A549 (cell line): Measurements from ENCODE around the gene RDH5.

ENCODE experiments used
- CEBPB ChIP-seq, 2 experiments: fragments of >200 bp in 1 of 2; sonication (Bioruptor Twin) in 1 of 2; formaldehyde crosslinking in 1 of 2; IDR thresholded peaks; 2 replicates each; pipeline ENCODE4 v1.6.1; 2012 to 2016
- EP300 ChIP-seq, 2 experiments: fragments of >200 bp; sonication (Bioruptor Twin); formaldehyde crosslinking; IDR thresholded peaks; 2 replicates in 1 of 2; 3 replicates in 1 of 2; pipeline ENCODE4 v1.6.1; 2016 to 2017
- JUN ChIP-seq, 2 experiments: fragments of >200 bp; sonication (Bioruptor Twin); formaldehyde crosslinking; IDR thresholded peaks; 2 replicates in 1 of 2; 3 replicates in 1 of 2; pipeline ENCODE4 v1.6.1; 2016 to 2017
- RAD21 ChIP-seq, 2 experiments: fragments of >200 bp in 1 of 2; sonication (Bioruptor Twin) in 1 of 2; formaldehyde crosslinking in 1 of 2; IDR thresholded peaks in 1 of 2; conservative IDR thresholded peaks in 1 of 2; 2 replicates in 1 of 2; 3 replicates in 1 of 2; pipeline ENCODE4 v1.6.1; 2012 to 2018; ENCODE audit warnings: inconsistent platforms in 1 of 2
- TF ChIP-seq, protein P1 (sequence below): fragments of >200 bp; sonication (Bioruptor Twin); formaldehyde crosslinking; IDR thresholded peaks from 3 replicates; pipeline ENCODE4 v1.5.1; 2016
- TF ChIP-seq, protein P2 (sequence below): IDR thresholded peaks from 2 replicates; pipeline ENCODE4 v1.6.1; 2012

DNA sequence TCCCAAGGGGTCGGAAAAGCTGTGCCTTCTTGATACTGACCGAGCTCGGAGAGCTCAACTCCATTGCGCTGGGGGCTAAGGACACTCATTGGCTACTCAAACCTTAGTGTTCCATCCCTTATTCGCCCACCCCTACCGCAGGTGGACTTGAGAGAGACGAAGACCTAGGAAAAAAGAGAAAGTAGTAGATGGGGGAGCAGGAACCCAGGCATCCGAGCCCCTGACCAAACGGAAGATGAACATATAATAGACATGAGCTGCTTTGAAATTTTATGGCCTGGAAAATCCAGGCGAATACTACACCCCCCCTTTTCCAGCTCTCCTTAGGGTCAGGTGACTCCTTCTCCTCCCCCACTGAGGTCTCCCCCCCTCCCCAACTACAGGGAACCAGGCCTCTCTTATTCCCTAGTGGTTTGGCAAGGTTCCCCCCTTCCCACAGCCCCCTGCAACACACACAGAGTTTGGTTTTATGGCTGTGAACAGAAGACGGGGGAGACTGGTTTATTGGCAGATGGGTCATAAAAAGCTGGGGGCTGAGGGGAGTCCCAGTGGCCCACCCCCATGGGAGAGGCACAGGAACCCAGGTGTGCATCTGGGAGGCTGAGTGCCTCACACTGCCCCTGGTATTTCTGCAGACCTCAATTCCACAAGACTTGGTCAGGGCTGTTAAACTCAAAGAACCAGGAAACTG lies 24.3 kb downstream of the RDH5 start:
- TF ChIP-seq, protein P1, sequence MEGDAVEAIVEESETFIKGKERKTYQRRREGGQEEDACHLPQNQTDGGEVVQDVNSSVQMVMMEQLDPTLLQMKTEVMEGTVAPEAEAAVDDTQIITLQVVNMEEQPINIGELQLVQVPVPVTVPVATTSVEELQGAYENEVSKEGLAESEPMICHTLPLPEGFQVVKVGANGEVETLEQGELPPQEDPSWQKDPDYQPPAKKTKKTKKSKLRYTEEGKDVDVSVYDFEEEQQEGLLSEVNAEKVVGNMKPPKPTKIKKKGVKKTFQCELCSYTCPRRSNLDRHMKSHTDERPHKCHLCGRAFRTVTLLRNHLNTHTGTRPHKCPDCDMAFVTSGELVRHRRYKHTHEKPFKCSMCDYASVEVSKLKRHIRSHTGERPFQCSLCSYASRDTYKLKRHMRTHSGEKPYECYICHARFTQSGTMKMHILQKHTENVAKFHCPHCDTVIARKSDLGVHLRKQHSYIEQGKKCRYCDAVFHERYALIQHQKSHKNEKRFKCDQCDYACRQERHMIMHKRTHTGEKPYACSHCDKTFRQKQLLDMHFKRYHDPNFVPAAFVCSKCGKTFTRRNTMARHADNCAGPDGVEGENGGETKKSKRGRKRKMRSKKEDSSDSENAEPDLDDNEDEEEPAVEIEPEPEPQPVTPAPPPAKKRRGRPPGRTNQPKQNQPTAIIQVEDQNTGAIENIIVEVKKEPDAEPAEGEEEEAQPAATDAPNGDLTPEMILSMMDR: no peak
- no peak for TF ChIP-seq JUN (IDR thresholded peaks at IDR 0.05)
- TF ChIP-seq CEBPB (IDR thresholded peaks at IDR 0.05): no peak
- TF ChIP-seq RAD21 (conservative IDR thresholded peaks at IDR 0.05 in 1 of 2, IDR thresholded peaks at IDR 0.05 in 1 of 2): no peak
- no peak for TF ChIP-seq EP300 (IDR thresholded peaks at IDR 0.05)
- TF ChIP-seq, protein P2, sequence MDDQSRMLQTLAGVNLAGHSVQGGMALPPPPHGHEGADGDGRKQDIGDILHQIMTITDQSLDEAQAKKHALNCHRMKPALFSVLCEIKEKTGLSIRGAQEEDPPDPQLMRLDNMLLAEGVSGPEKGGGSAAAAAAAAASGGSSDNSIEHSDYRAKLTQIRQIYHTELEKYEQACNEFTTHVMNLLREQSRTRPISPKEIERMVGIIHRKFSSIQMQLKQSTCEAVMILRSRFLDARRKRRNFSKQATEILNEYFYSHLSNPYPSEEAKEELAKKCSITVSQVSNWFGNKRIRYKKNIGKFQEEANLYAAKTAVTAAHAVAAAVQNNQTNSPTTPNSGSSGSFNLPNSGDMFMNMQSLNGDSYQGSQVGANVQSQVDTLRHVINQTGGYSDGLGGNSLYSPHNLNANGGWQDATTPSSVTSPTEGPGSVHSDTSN: no peak
